ENCODE data around the gene NT5DC3.

Gene NT5DC3

DNA sequence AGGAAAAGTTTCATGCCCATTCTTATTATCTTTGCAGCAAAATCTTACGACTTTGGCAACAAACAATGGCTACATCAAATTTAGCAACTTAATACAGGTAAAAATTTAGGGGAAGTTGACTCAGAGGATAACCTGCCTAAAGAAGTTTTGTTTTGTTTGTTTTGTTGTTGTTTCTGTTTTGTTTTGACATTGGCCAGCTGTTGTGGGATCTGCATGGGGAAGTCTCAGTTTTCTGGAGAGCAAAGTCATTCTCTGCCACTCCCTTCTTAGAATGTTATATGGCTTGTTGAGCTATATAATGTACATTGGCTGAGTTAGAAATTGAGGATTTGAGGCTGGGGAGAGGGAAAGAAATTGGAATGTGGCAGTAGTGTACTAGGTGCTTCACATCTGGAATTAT lies 109.5 kb downstream of the NT5DC3 start:
- in situ Hi-C loops (cut with MboI; ENCODE audit: low pct_unique_long_range_greater_than_20kb, low sequenced_read_pairs) = no loop called here
- DNase-seq = no peak

DNA sequence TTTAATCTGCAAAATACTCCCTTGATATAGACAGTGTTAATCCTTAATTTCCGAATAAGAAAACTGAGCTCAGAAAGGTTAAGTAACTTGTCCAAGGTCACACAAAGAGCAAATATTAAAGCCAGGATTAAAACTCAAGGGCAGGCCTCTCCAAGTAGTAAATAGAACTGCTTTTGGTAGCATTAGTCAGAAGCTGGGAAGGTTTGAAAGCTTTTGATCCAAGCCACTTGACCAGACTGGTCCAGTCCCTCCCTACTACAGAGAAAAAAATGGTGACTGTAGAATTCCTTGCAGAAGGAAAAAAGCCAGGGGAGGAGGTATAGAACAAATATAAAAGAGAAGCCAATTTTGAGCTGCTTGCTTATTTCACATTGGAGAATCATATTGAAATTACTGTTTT lies 111.5 kb downstream of the NT5DC3 start:
- no peak for DNase-seq
- in situ Hi-C loops (cut with MboI; ENCODE audit: low pct_unique_long_range_greater_than_20kb, low sequenced_read_pairs) = no loop called here

DNA sequence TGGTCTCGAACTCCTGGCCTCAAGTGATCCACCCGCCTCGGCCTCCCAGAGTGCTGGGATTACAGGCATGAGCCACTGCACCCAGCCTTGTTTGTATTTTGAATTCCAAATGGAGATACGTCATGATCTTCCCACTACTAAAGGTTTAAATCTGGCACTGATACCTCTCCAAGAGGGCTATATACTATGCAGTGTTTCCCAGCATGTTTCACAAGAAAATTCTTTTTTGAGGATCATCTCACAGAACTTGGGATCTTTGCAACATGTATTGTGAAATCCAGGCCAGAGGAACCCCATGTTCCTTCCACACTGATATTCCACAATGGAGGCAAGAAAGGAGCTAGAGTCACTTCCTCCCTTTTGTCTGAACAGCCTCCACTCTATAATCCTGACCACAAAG lies 112.7 kb downstream of the NT5DC3 start:
- no peak for DNase-seq
- in situ Hi-C loops (cut with MboI; ENCODE audit: low pct_unique_long_range_greater_than_20kb, low sequenced_read_pairs) = no loop called here

DNA sequence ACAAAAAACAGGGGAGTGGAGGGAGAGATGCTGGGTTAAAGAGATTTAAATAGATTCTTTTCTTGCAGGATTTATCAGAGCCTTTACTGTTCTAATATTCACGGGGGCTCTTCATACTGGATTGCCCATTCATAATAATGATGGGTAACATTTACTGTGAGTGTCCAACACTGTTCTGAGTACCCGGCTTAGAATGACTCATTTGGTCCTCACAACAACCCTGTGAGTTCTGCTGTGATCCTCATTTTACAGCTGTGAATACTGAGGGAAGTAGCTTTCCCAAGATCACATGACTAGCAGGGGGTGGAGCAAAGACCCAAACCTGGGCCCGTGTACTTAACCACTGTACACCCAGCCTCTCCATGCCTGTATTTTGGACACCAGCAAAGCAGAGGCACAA lies 113.4 kb downstream of the NT5DC3 start:
- in situ Hi-C loops (cut with MboI; ENCODE audit: low pct_unique_long_range_greater_than_20kb, low sequenced_read_pairs) = no loop called here

DNA sequence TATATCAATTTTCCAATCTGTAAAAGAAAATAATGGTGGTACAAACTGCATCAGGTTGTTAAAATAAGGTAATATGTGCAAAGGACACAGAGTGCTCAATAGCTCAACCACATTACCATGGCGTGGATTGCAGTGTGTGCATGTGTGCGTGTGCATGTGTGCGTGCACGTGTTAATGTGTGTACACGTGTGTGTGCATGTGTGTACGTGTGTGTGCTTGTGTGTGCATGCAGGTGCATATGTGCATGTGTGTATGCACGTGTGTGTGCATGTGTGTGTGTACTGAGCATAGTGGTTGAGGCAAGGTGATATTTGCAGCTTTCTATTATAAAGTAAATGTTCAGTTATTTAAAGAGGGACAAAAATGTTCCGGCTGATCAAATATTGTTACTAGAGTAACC lies 115.6 kb downstream of the NT5DC3 start:
- DNase-seq = no peak
- in situ Hi-C loops (cut with MboI; ENCODE audit: low pct_unique_long_range_greater_than_20kb, low sequenced_read_pairs) = no loop called here

More for the DNA sequence above, 113.4 kb downstream of the NT5DC3 start:
- DNase-seq = no peak
